ENCODE results near the gene RHCG. TPM values are rescaled to one million over a fixed set of nuclear protein-coding genes. Genes with fewer than 3 reads are reported as not detected.

RHCG gene
- total RNA-seq, 5 donors from 2014 or later (not counting 1 experiment from before 2014, with no cell fraction given) = not detected

GRCh38 chr15:89521605-89522004, 25.2 kb upstream of the RHCG start:
- H3K27ac ChIP-seq (ENCODE audit: low read length) = no peak overlapping the region
- ATAC-seq (replicated peaks in 1 of 4) (no peak), DNase-seq (no peak)
- POLR2A ChIA-PET = no interaction called here
- no peaks in the 10 kb centered on the region for H3K9me3 ChIP-seq
- H3K4me1 Mint-ChIP-seq = no peaks in the 10 kb centered on the region
- CTCF ChIA-PET = no interaction called here
- no peak overlapping the region for H3K27ac Mint-ChIP-seq
- peaks cover 0 to 20% of the 10 kb centered on the region in 2 experiments for H3K27me3 ChIP-seq (replicated peaks in 1 of 2; ENCODE audit: control insufficient read depth in 2 of 2, extremely low read depth in 1 of 2, insufficient read depth in 2 of 2, low read length in 1 of 2)
- no peaks in the 10 kb centered on the region for H3K4me1 ChIP-seq (ENCODE audit: control insufficient read depth in 1 of 2, extremely low read depth in 1 of 2, insufficient read depth in 2 of 2, low read length in 2 of 2)
- WGBS (ENCODE audit: insufficient coverage) = no CpG with 5 or more reads among the region's 1 CpG
- no peak overlapping the region for H3K4me3 Mint-ChIP-seq
- peaks cover 6 to 8% of the 10 kb centered on the region in 2 donors for H3K27me3 Mint-ChIP-seq
- no peaks in the 10 kb centered on the region for H3K36me3 Mint-ChIP-seq
- peaks cover 0 to 5% (median 0%) of the 10 kb centered on the region in 3 donors for H3K9me3 Mint-ChIP-seq
- no peaks in the 10 kb centered on the region for H3K36me3 ChIP-seq (ENCODE audit: control insufficient read depth in 2 of 2, extremely low read depth in 1 of 2, insufficient read depth in 1 of 2, low read length in 1 of 2)
- no peak overlapping the region for H3K4me3 ChIP-seq (ENCODE audit: control insufficient read depth in 1 of 2, extremely low read depth in 1 of 2, low read length in 1 of 2)

- Histone ChIP-seq H3K27ac (ENCODE audit: low read length) (no peak overlapping the region), H3K4me3 (ENCODE audit: control insufficient read depth in 1 of 2, extremely low read depth in 1 of 2, low read length in 1 of 2) (no peak overlapping the region), H3K36me3 (ENCODE audit: control insufficient read depth in 2 of 2, extremely low read depth in 1 of 2, insufficient read depth in 1 of 2, low read length in 1 of 2) (no peaks in the 10 kb centered on the region), H3K27me3 (replicated peaks in 1 of 2; ENCODE audit: control insufficient read depth in 2 of 2, extremely low read depth in 1 of 2, insufficient read depth in 2 of 2, low read length in 1 of 2) (peaks cover 0 to 18% of the 10 kb centered on the region in 2 experiments), H3K9me3 (no peaks in the 10 kb centered on the region), H3K4me1 (ENCODE audit: control insufficient read depth in 1 of 2, extremely low read depth in 1 of 2, insufficient read depth in 2 of 2, low read length in 2 of 2) (no peaks in the 10 kb centered on the region)
- Mint-ChIP-seq H3K36me3 (no peaks in the 10 kb centered on the region), H3K27me3 (peaks cover 17 to 31% of the 10 kb centered on the region in 2 donors), H3K9me3 (peaks cover 0 to under 1% (median 0%) of the 10 kb centered on the region in 3 donors), H3K27ac (no peak overlapping the region), H3K4me1 (no peaks in the 10 kb centered on the region), H3K4me3 (no peak overlapping the region)
- ATAC-seq (replicated peaks in 1 of 4) (no peak), DNase-seq (no peak)
- CTCF ChIA-PET = no interaction called here
- WGBS (ENCODE audit: insufficient coverage) = 67% methylated on average over 1 of the region's 4 CpGs
- POLR2A ChIA-PET = no interaction called here
These were observed 19.1 kb upstream of the RHCG start for GRCh38 chr15:89515477-89515876.

GRCh38 chr15:89514596-89515406, 18.4 kb upstream of the RHCG start:
- H3K4me3 ChIP-seq (ENCODE audit: control insufficient read depth in 1 of 2, extremely low read depth in 1 of 2, low read length in 1 of 2) = no peak overlapping the region
- Mint-ChIP-seq H3K27ac (no peak overlapping the region), H3K27me3 (peaks cover 18 to 36% of the 10 kb centered on the region in 2 donors), H3K4me1 (no peaks in the 10 kb centered on the region), H3K36me3 (no peaks in the 10 kb centered on the region), H3K4me3 (no peak overlapping the region), H3K9me3 (no peaks in the 10 kb centered on the region)
- CTCF ChIA-PET = no interaction called here
- no peaks in the 10 kb centered on the region for H3K4me1 ChIP-seq (ENCODE audit: control insufficient read depth in 1 of 2, extremely low read depth in 1 of 2, insufficient read depth in 2 of 2, low read length in 2 of 2)
- 74% methylated on average over 3 of the region's 6 CpGs for WGBS (ENCODE audit: insufficient coverage)
- ATAC-seq (replicated peaks in 1 of 4) = no peak
- H3K36me3 ChIP-seq (ENCODE audit: control insufficient read depth in 2 of 2, extremely low read depth in 1 of 2, insufficient read depth in 1 of 2, low read length in 1 of 2) = no peaks in the 10 kb centered on the region
- H3K9me3 ChIP-seq = no peaks in the 10 kb centered on the region
- POLR2A ChIA-PET = no interaction called here
- H3K27me3 ChIP-seq (replicated peaks in 1 of 2; ENCODE audit: control insufficient read depth in 2 of 2, extremely low read depth in 1 of 2, insufficient read depth in 2 of 2, low read length in 1 of 2) = peaks cover 0 to 18% of the 10 kb centered on the region in 2 experiments
- H3K27ac ChIP-seq (ENCODE audit: low read length) = no peak overlapping the region
- DNase-seq = no peak

GRCh38 chr15:89514186-89514585, 17.8 kb upstream of the RHCG start:
- DNase-seq (no peak), ATAC-seq (replicated peaks in 1 of 4) (no peak)
- H3K4me1 ChIP-seq (ENCODE audit: control insufficient read depth in 1 of 2, extremely low read depth in 1 of 2, insufficient read depth in 2 of 2, low read length in 2 of 2) = no peaks in the 10 kb centered on the region
- Mint-ChIP-seq H3K27ac (no peak overlapping the region), H3K9me3 (no peaks in the 10 kb centered on the region), H3K4me3 (no peak overlapping the region), H3K4me1 (no peaks in the 10 kb centered on the region), H3K36me3 (no peaks in the 10 kb centered on the region), H3K27me3 (peaks cover 18 to 36% of the 10 kb centered on the region in 2 donors)
- H3K27ac ChIP-seq (ENCODE audit: low read length) = no peak overlapping the region
- ChIA-PET CTCF (no interaction called here), POLR2A (no interaction called here)
- no CpG with 5 or more reads among the region's 7 CpGs for WGBS (ENCODE audit: insufficient coverage)
- no peaks in the 10 kb centered on the region for H3K9me3 ChIP-seq
- no peaks in the 10 kb centered on the region for H3K36me3 ChIP-seq (ENCODE audit: control insufficient read depth in 2 of 2, extremely low read depth in 1 of 2, insufficient read depth in 1 of 2, low read length in 1 of 2)
- H3K27me3 ChIP-seq (replicated peaks in 1 of 2; ENCODE audit: control insufficient read depth in 2 of 2, extremely low read depth in 1 of 2, insufficient read depth in 2 of 2, low read length in 1 of 2) = peaks cover 0 to 15% of the 10 kb centered on the region in 2 experiments
- H3K4me3 ChIP-seq (ENCODE audit: control insufficient read depth in 1 of 2, extremely low read depth in 1 of 2, low read length in 1 of 2) = no peak overlapping the region

- Mint-ChIP-seq H3K36me3 (no peaks in the 10 kb centered on the region), H3K27ac (no peak overlapping the region), H3K4me3 (no peak overlapping the region), H3K27me3 (peaks cover 18 to 33% of the 10 kb centered on the region in 2 donors), H3K9me3 (no peaks in the 10 kb centered on the region), H3K4me1 (no peaks in the 10 kb centered on the region)
- H3K4me3 ChIP-seq (ENCODE audit: control insufficient read depth in 1 of 2, extremely low read depth in 1 of 2, low read length in 1 of 2) = no peak overlapping the region
- H3K36me3 ChIP-seq (ENCODE audit: control insufficient read depth in 2 of 2, extremely low read depth in 1 of 2, insufficient read depth in 1 of 2, low read length in 1 of 2) = no peaks in the 10 kb centered on the region
- ATAC-seq (replicated peaks in 1 of 4) (no peak), DNase-seq (no peak)
- H3K9me3 ChIP-seq = no peaks in the 10 kb centered on the region
- CTCF ChIA-PET = no interaction called here
- no peak overlapping the region for H3K27ac ChIP-seq (ENCODE audit: low read length)
- WGBS (ENCODE audit: insufficient coverage) = 100% methylated on average over 1 of the region's 3 CpGs
- POLR2A ChIA-PET = no interaction called here
- peaks cover 0 to 15% of the 10 kb centered on the region in 2 experiments for H3K27me3 ChIP-seq (replicated peaks in 1 of 2; ENCODE audit: control insufficient read depth in 2 of 2, extremely low read depth in 1 of 2, insufficient read depth in 2 of 2, low read length in 1 of 2)
- H3K4me1 ChIP-seq (ENCODE audit: control insufficient read depth in 1 of 2, extremely low read depth in 1 of 2, insufficient read depth in 2 of 2, low read length in 2 of 2) = no peaks in the 10 kb centered on the region
These were observed 16.9 kb upstream of the RHCG start for GRCh38 chr15:89513284-89513683.

GRCh38 chr15:89512631-89513030, 16.2 kb upstream of the RHCG start:
- no peak for ATAC-seq (replicated peaks in 1 of 4)
- no peaks in the 10 kb centered on the region for H3K4me1 ChIP-seq (ENCODE audit: control insufficient read depth in 1 of 2, extremely low read depth in 1 of 2, insufficient read depth in 2 of 2, low read length in 2 of 2)
- no peaks in the 10 kb centered on the region for H3K36me3 ChIP-seq (ENCODE audit: control insufficient read depth in 2 of 2, extremely low read depth in 1 of 2, insufficient read depth in 1 of 2, low read length in 1 of 2)
- POLR2A ChIA-PET = no interaction called here
- Mint-ChIP-seq H3K9me3 (no peaks in the 10 kb centered on the region), H3K4me1 (no peaks in the 10 kb centered on the region), H3K36me3 (no peaks in the 10 kb centered on the region), H3K4me3 (no peak overlapping the region), H3K27me3 (peaks cover 18 to 32% of the 10 kb centered on the region in 2 donors), H3K27ac (no peak overlapping the region)
- WGBS (ENCODE audit: insufficient coverage) = 64% methylated on average over 3 of the region's 4 CpGs
- DNase-seq = no peak
- no peak overlapping the region for H3K4me3 ChIP-seq (ENCODE audit: control insufficient read depth in 1 of 2, extremely low read depth in 1 of 2, low read length in 1 of 2)
- no peak overlapping the region for H3K27ac ChIP-seq (ENCODE audit: low read length)
- H3K9me3 ChIP-seq = no peaks in the 10 kb centered on the region
- peaks cover 0 to 15% of the 10 kb centered on the region in 2 experiments for H3K27me3 ChIP-seq (replicated peaks in 1 of 2; ENCODE audit: control insufficient read depth in 2 of 2, extremely low read depth in 1 of 2, insufficient read depth in 2 of 2, low read length in 1 of 2)
- CTCF ChIA-PET = no interaction called here
